NT2/D1 (cell line): Measurements from ENCODE around the gene GPC6.

Experiments
- SUZ12 ChIP-seq: IDR thresholded peaks from 2 replicates; pipeline ENCODE4 v1.6.1; 2011; ENCODE audit not compliant: insufficient read length, insufficient read depth; ENCODE audit errors: extremely low read depth
- YY1 ChIP-seq: IDR thresholded peaks from 2 replicates; pipeline ENCODE4 v1.6.1; 2011; ENCODE audit not compliant: insufficient read length, insufficient read depth
- ZNF274 ChIP-seq: IDR thresholded peaks from 2 replicates; pipeline ENCODE4 v1.6.1; 2011; ENCODE audit warnings: mild to moderate bottlenecking, low read depth, low read length

- TF ChIP-seq YY1 (no peak), ZNF274 (no peak), SUZ12 (no peak)
These were observed 984.2 kb downstream of the GPC6 start for GRCh38 chr13:94210816-94211215.
